Keratinocyte (primary cell): ENCODE data around the gene RAB2B. TPM values are rescaled to one million over a fixed set of nuclear protein-coding genes. Genes with fewer than 3 reads are reported as not detected.
A peak's percentile ranks its signal among the peaks of the same experiment; 100 is the strongest.

Experiments
- DNase-seq: peaks from one replicate; pipeline ENCODE4 v3.0.0-alpha.2; 2011; ENCODE audit warnings: low read depth, missing footprints, low spot score
- FAIRE-seq: peaks from 2 replicates; lab custom pipeline; 2011; peaks lifted over from hg19 to GRCh38; lab: Jason Lieb, UNC
- H2AFZ ChIP-seq: 2 replicates; pipeline ENCODE4 v1.6.0; 2012; ENCODE audit warnings: low read length, control low read depth, inconsistent platforms; ENCODE audit not compliant: control insufficient read depth
- H3K27ac ChIP-seq: 2 replicates; pipeline ENCODE4 v1.5.1; 2011; ENCODE audit warnings: low read length; ENCODE audit not compliant: control insufficient read depth, insufficient read depth
- H3K27me3 ChIP-seq: 3 replicates; pipeline ENCODE4 v1.6.0; 2011; ENCODE audit warnings: low read length; ENCODE audit not compliant: control insufficient read depth, insufficient read depth; ENCODE audit errors: extremely low read depth
- H3K36me3 ChIP-seq, 2 experiments: 2 replicates in 1 of 2; 3 replicates in 1 of 2; pipeline ENCODE4 v1.5.1; 2011; ENCODE audit warnings: low read length in 2 of 2, mild to moderate bottlenecking in 1 of 2; ENCODE audit not compliant: control insufficient read depth in 2 of 2, insufficient read depth in 2 of 2; ENCODE audit errors: extremely low read depth in 1 of 2
- H3K4me1 ChIP-seq: 3 replicates; pipeline ENCODE4 v1.5.1; 2011; ENCODE audit warnings: low read length; ENCODE audit not compliant: control insufficient read depth, insufficient read depth; ENCODE audit errors: extremely low read depth
- H3K4me2 ChIP-seq: 3 replicates; pipeline ENCODE4 v1.6.0; 2011; ENCODE audit warnings: low read depth, low read length; ENCODE audit not compliant: control insufficient read depth, insufficient read depth; ENCODE audit errors: extremely low read depth
- H3K4me3 ChIP-seq, 3 experiments: fragments of 200-600 bp in 1 of 3; sonication (generic) in 1 of 3; 2 replicates in 2 of 3; 3 replicates in 1 of 3; pipeline ENCODE4 v1.5.1; 2011 to 2016; ENCODE audit warnings: low read length in 3 of 3, mild to moderate bottlenecking in 3 of 3, control low read depth in 2 of 3, inconsistent platforms in 1 of 3, low read depth in 1 of 3, mixed read lengths in 1 of 3, mixed run types in 1 of 3, moderate library complexity in 1 of 3; ENCODE audit not compliant: control insufficient read depth in 2 of 3, insufficient read depth in 2 of 3; ENCODE audit errors: extremely low read depth in 1 of 3
- H3K79me2 ChIP-seq: 2 replicates; pipeline ENCODE4 v1.6.0; 2012; ENCODE audit warnings: low read length; ENCODE audit not compliant: control insufficient read depth, insufficient read depth
- H3K9ac ChIP-seq: 3 replicates; pipeline ENCODE4 v1.6.0; 2011; ENCODE audit warnings: low read length; ENCODE audit not compliant: control insufficient read depth, insufficient read depth; ENCODE audit errors: extremely low read depth
- H3K9me1 ChIP-seq: 3 replicates; pipeline ENCODE4 v1.6.0; 2011; ENCODE audit warnings: low read length; ENCODE audit not compliant: control insufficient read depth, insufficient read depth; ENCODE audit errors: extremely low read depth
- H3K9me3 ChIP-seq: 2 replicates; pipeline ENCODE4 v1.5.1; 2012; ENCODE audit warnings: low read depth, low read length; ENCODE audit not compliant: control insufficient read depth
- H4K20me1 ChIP-seq: 3 replicates; pipeline ENCODE4 v1.6.0; 2011; ENCODE audit warnings: low read length; ENCODE audit not compliant: control insufficient read depth, insufficient read depth; ENCODE audit errors: extremely low read depth
- CTCF ChIP-seq, 3 experiments: IDR thresholded peaks in 1 of 3; conservative IDR thresholded peaks in 1 of 3; optimal IDR thresholded peaks in 1 of 3; 2 replicates in 2 of 3; 3 replicates in 1 of 3; pipeline versions ENCODE3 to v1.5.1; 2011; ENCODE audit warnings: low read length in 3 of 3, mild to moderate bottlenecking in 3 of 3, moderate library complexity in 2 of 3, control low read depth in 1 of 3, inconsistent platforms in 1 of 3; ENCODE audit not compliant: insufficient read depth in 2 of 3; ENCODE audit errors: extremely low read depth in 1 of 3
- EZH2 ChIP-seq: IDR thresholded peaks from one replicate; pipeline ENCODE4 v1.6.1; 2012; ENCODE audit warnings: inconsistent platforms, mild to moderate bottlenecking, low read length, moderate library complexity
- dilution Hi-C: fragments of 300-500 bp; cut with MboI; formaldehyde crosslinking; loops from one replicate; pipeline ENCODE4 v1.7.0; 2020; ENCODE audit warnings: low sequenced_read_pairs; ENCODE audit not compliant: extremely low pct_ligation_motif_present
- polyA plus RNA-seq, 5 experiments: library from polyadenylated mRNA; depleted of rRNA in 3 of 5; stranded (reverse) in 3 of 5; stranded (forward) in 1 of 5; unstranded in 1 of 5; fragments of >200 nt; gene quantifications; 1 replicate in 1 of 5; 2 replicates in 3 of 5; 3 replicates in 1 of 5; pipeline versions ENCODE4 v1.2.1 to v1.2.3, GENCODE V29; 2011 to 2012; ENCODE audit warnings: missing spikeins in 2 of 5, low read depth in 1 of 5, low replicate concordance in 1 of 5

The RAB2B gene
- polyA plus RNA-seq, 1 donor (not counting 4 experiments of a cell fraction or from before 2014, with no cell fraction given) = 18.3 TPM

DNA sequence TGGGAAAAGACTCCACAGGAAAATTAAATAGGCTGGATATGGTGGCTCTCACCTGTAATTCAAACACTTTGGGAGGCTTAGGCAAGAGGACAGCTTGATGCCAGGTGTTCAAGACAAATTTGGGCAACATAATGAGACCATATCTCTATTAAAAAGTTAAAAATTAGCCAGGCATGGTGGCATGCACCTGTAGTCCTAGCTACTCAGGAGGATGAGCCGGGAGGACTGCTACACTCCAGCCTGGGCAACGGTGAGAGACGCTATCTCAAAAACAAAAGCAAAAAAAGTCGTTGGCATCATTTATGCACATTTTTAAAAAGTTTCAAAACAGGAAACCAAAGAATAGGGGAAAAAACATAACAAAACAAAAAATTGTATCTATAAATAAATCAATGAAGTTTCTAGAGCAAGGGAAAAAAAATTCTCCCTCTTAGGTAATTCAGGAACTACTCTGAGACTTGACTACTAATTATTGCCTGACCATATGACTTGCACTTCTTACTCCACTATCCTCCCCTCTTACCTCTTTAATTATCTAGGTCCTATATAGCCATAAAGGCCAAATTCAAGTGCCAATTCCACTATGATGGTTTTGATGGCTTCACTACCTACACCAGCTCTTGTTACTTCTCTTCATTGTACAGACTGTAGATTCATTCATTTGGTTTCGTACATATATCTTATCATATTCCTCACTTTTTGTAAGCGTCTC lies 32.8 kb upstream of the RAB2B start:
- peaks cover 60% of the 10 kb centered on the region for H3K79me2 ChIP-seq
- FAIRE-seq = no peak
- dilution Hi-C loops = loop anchor here (5.0 kb wide), 1 partner anchor 48 kb away; no protein-coding TSS in a partner anchor

GRCh38 chr14:21506557-21506956 lies 29.8 kb upstream of the RAB2B start:
- Histone ChIP-seq H3K9me3 (no peaks in the 10 kb centered on the region), H4K20me1 (no peaks in the 10 kb centered on the region), H3K4me1 (peaks cover 11% of the 10 kb centered on the region), H3K4me3 (no peak overlapping the region), H3K27ac (no peak overlapping the region), H2AFZ (no peak overlapping the region), H3K9me1 (no peaks in the 10 kb centered on the region), H3K36me3 (peaks cover 13 to 18% of the 10 kb centered on the region in 2 experiments), H3K4me2 (no peak overlapping the region), H3K9ac (no peak overlapping the region), H3K79me2 (peaks cover 68% of the 10 kb centered on the region), H3K27me3 (no peaks in the 10 kb centered on the region)
- DNase-seq = no peak
- dilution Hi-C loops = no loop called here
- no peak for FAIRE-seq
- TF ChIP-seq CTCF (optimal IDR thresholded peaks at IDR 0.05 in 1 of 3, IDR thresholded peaks at IDR 0.05 in 1 of 3, conservative IDR thresholded peaks at IDR 0.05 in 1 of 3; ENCODE audit: extremely low read depth in 1 of 3, insufficient read depth in 2 of 3, low read length in 3 of 3) (no peak), EZH2 (no peak)

More for the DNA sequence above, 32.8 kb upstream of the RAB2B start:
- H3K9me1 ChIP-seq = no peaks in the 10 kb centered on the region
- H3K4me2 ChIP-seq = peak overlapping the region; percentile 85
- H3K9me3 ChIP-seq = no peaks in the 10 kb centered on the region
- H2AFZ ChIP-seq = no peak overlapping the region
- H3K4me1 ChIP-seq = peaks cover 11% of the 10 kb centered on the region
- no peaks in the 10 kb centered on the region for H4K20me1 ChIP-seq
- H3K36me3 ChIP-seq = peaks cover 4 to 8% of the 10 kb centered on the region in 2 experiments
- no peak for DNase-seq
- H3K9ac ChIP-seq = no peak overlapping the region
- TF ChIP-seq EZH2 (no peak), CTCF (optimal IDR thresholded peaks at IDR 0.05 in 1 of 3, IDR thresholded peaks at IDR 0.05 in 1 of 3, conservative IDR thresholded peaks at IDR 0.05 in 1 of 3; ENCODE audit: extremely low read depth in 1 of 3, insufficient read depth in 2 of 3, low read length in 3 of 3) (no peak)
- no peaks in the 10 kb centered on the region for H3K27me3 ChIP-seq
- peak overlapping the region; percentile 85 for H3K27ac ChIP-seq
- H3K4me3 ChIP-seq = peak overlapping the region; percentile 94 to 97 (median 97)
